Activated B cell treated with CpG ODN at 0.5 μM for 24 hours (primary cell): ENCODE results near the gene PARVA. TPM values are rescaled to one million over a fixed set of nuclear protein-coding genes. Genes with fewer than 3 reads are reported as not detected.

Experiments
- ATAC-seq: fragments of 200-7000 bp; cut with Tn5 transposase; one replicate; pipeline ENCODE4 v1.10.0; 2021; ENCODE audit warnings: low read depth, mild to moderate bottlenecking, moderate library complexity
- CTCF ChIA-PET: fragments of 350-600 bp; sonication (Branson Sonifier 250); formaldehyde crosslinking; loops from one replicate; lab custom pipeline; 2021; ENCODE audit warnings: antibody characterized with exemption; lab: Charles Lee
- POLR2A ChIA-PET: fragments of 350-600 bp; sonication (Branson Sonifier 250); formaldehyde crosslinking; loops from one replicate; lab custom pipeline; 2021; ENCODE audit warnings: antibody characterized with exemption; lab: Charles Lee
- DNase-seq: peaks from one replicate; pipeline ENCODE4 v3.0.0; 2022
- H3K27ac Mint-ChIP-seq: one replicate; pipeline ENCODE4 v1.8.0; 2020; ENCODE audit warnings: mixed read lengths
- H3K27me3 Mint-ChIP-seq: one replicate; pipeline ENCODE4 v1.8.0; 2021; ENCODE audit warnings: mixed read lengths
- H3K36me3 Mint-ChIP-seq: one replicate; pipeline ENCODE4 v1.8.0; 2021; ENCODE audit warnings: low read depth, mixed read lengths
- H3K4me1 Mint-ChIP-seq: one replicate; pipeline ENCODE4 v1.8.0; 2021; ENCODE audit warnings: mixed read lengths
- H3K4me3 Mint-ChIP-seq: one replicate; pipeline ENCODE4 v1.8.0; 2020; ENCODE audit warnings: mild to moderate bottlenecking, mixed read lengths
- H3K9me3 Mint-ChIP-seq: one replicate; pipeline ENCODE4 v1.8.0; 2020; ENCODE audit warnings: mixed read lengths
- intact Hi-C: fragments of 100-400 bp; cut with micrococcal nuclease; formaldehyde crosslinking; loops from one replicate; pipeline ENCODE4 v1.15.1; 2024
- total RNA-seq: library from RNA; stranded (reverse); gene quantifications from 2 replicates; pipeline ENCODE4 v1.2.3, GENCODE V29; 2022
- TF ChIP-seq, protein P1 (sequence below): fragments of 200-600 bp; IDR thresholded peaks from one replicate; pipeline ENCODE4 v1.8.0; 2022; ENCODE audit warnings: antibody characterized with exemption, mild to moderate bottlenecking

PARVA gene
- total RNA-seq, 1 donor from 2014 or later = not detected

- no peaks in the 10 kb centered on the region for H3K36me3 Mint-ChIP-seq
- no peaks in the 10 kb centered on the region for H3K4me1 Mint-ChIP-seq
- CTCF ChIA-PET = no interaction called here
- DNase-seq (no peak), ATAC-seq (no peak)
- H3K4me3 Mint-ChIP-seq = no peak overlapping the region
- peaks cover 3% of the 10 kb centered on the region for H3K27me3 Mint-ChIP-seq
- H3K9me3 Mint-ChIP-seq = no peaks in the 10 kb centered on the region
- TF ChIP-seq, protein P1, sequence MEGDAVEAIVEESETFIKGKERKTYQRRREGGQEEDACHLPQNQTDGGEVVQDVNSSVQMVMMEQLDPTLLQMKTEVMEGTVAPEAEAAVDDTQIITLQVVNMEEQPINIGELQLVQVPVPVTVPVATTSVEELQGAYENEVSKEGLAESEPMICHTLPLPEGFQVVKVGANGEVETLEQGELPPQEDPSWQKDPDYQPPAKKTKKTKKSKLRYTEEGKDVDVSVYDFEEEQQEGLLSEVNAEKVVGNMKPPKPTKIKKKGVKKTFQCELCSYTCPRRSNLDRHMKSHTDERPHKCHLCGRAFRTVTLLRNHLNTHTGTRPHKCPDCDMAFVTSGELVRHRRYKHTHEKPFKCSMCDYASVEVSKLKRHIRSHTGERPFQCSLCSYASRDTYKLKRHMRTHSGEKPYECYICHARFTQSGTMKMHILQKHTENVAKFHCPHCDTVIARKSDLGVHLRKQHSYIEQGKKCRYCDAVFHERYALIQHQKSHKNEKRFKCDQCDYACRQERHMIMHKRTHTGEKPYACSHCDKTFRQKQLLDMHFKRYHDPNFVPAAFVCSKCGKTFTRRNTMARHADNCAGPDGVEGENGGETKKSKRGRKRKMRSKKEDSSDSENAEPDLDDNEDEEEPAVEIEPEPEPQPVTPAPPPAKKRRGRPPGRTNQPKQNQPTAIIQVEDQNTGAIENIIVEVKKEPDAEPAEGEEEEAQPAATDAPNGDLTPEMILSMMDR = no peak
- intact Hi-C loops = no loop called here
- POLR2A ChIA-PET = no interaction called here
- H3K27ac Mint-ChIP-seq = no peak overlapping the region
These were observed 164.3 kb downstream of the PARVA start for GRCh38 chr11:12541583-12542151.

- POLR2A ChIA-PET = no interaction called here
These were observed 165.0 kb downstream of the PARVA start for GRCh38 chr11:12542186-12542935.

DNA sequence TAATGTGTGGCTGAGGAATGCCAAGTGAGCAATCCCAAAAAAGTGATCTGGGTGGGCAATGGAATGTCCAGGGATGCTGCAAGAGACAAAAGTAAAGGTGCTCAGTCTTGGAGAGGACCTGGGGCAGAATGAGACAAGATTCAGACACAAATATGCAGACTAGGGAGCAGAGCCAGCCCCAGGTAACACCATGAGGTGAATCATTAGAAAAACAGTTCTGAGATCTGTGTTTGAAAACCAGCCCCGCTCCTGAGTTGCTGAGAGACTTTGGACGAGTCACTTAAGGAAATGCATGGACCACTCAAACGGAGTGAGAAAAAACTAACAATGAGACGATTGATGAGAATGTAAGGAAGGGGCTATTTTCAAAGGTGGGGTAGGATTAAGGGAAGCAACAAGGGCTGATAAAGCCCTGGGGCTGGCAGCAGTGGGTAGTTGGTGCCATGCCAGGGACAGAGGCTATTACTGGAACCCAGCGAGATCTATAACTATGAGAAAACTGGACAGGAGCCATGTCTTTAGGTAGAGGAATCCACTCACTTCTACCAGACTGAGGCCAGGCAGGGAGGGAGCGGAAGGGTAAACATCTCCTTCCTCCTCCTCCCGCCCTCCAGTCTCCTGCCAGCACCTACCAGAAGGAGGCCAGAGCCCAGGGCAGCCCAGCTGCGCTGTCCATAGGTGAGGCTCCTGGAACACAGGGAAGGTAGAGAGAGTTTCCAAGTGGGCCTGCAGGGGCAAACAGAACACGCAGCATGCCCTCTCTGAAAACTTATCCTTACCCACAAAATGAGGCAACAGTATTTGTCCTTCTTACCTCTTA is 166.4 kb downstream of the PARVA start:
- ChIA-PET CTCF (no interaction called here), POLR2A (no interaction called here)
- ATAC-seq (no peak), DNase-seq (no peak)
- Mint-ChIP-seq H3K27me3 (peaks cover 3% of the 10 kb centered on the region), H3K4me3 (no peak overlapping the region), H3K9me3 (no peaks in the 10 kb centered on the region), H3K27ac (no peak overlapping the region), H3K4me1 (no peaks in the 10 kb centered on the region), H3K36me3 (no peaks in the 10 kb centered on the region)
- TF ChIP-seq, protein P1 = no peak
- intact Hi-C loops = no loop called here

More at GRCh38 chr11:12542186-12542935, 165.0 kb downstream of the PARVA start:
- TF ChIP-seq, protein P1 = no peak
- intact Hi-C loops = no loop called here
- CTCF ChIA-PET = no interaction called here
- no peak for DNase-seq
- ATAC-seq = no peak
- no peaks in the 10 kb centered on the region for H3K9me3 Mint-ChIP-seq
- H3K4me1 Mint-ChIP-seq = no peaks in the 10 kb centered on the region
- H3K27me3 Mint-ChIP-seq = peaks cover 3% of the 10 kb centered on the region
- H3K27ac Mint-ChIP-seq = no peak overlapping the region
- H3K4me3 Mint-ChIP-seq = no peak overlapping the region
- no peaks in the 10 kb centered on the region for H3K36me3 Mint-ChIP-seq

- DNase-seq (no peak), ATAC-seq (no peak)
- ChIA-PET CTCF (no interaction called here), POLR2A (no interaction called here)
- Mint-ChIP-seq H3K4me3 (no peak overlapping the region), H3K4me1 (no peaks in the 10 kb centered on the region), H3K27me3 (peaks cover 3% of the 10 kb centered on the region), H3K36me3 (no peaks in the 10 kb centered on the region), H3K9me3 (no peaks in the 10 kb centered on the region), H3K27ac (no peak overlapping the region)
- intact Hi-C loops = no loop called here
- TF ChIP-seq, protein P1 = no peak
These were observed 167.8 kb downstream of the PARVA start for GRCh38 chr11:12544986-12545775.
